ENCODE results near the gene COBLL1.

GRCh38 chr2:164842624-164842966, 972 bp upstream of the COBLL1 start:
- no peak for TF ChIP-seq CTCF (IDR thresholded peaks at IDR 0.05)
- no peak for TF ChIP-seq POLR2A (IDR thresholded peaks at IDR 0.05)
